Renal cortical epithelial cell (primary cell): ENCODE results near the gene SOCS2. TPM values are rescaled to one million over a fixed set of nuclear protein-coding genes. Genes with fewer than 3 reads are reported as not detected.
"Not testable (repeated sequence)": the region's sequence is repeated elsewhere in the genome, so short reads cannot be mapped to it uniquely, and the experiment has no call there.

Source experiments
- DNase-seq: peaks from one replicate; pipeline ENCODE4 v3.0.0-alpha.2; 2011; ENCODE audit warnings: low read depth
- total RNA-seq: library from RNA; depleted of rRNA; stranded (reverse); fragments of >200 nt; gene quantifications from 2 replicates; pipeline ENCODE4 v1.2.3, GENCODE V29; 2014

Gene SOCS2
- total RNA-seq, 1 donor from 2014 or later: 6.5 TPM

GRCh38 chr12:93593843-93594242 lies 21.4 kb downstream of the SOCS2 start:
- no peak for DNase-seq

- no peak for DNase-seq
Observed at GRCh38 chr12:93594766-93595311, 22.4 kb downstream of the SOCS2 start.

GRCh38 chr12:93595351-93595750 lies 22.9 kb downstream of the SOCS2 start:
- DNase-seq: no peak

- no peak for DNase-seq
Observed at GRCh38 chr12:93597608-93598007, 25.1 kb downstream of the SOCS2 start.

GRCh38 chr12:93599192-93599591 lies 26.7 kb downstream of the SOCS2 start:
- no peak for DNase-seq

- DNase-seq: no peak
Observed at GRCh38 chr12:93601591-93601990, 29.1 kb downstream of the SOCS2 start.

- no peak for DNase-seq
Observed at GRCh38 chr12:93602897-93603668, 30.6 kb downstream of the SOCS2 start.

- no peak for DNase-seq
Observed at GRCh38 chr12:93603762-93604161, 31.3 kb downstream of the SOCS2 start.

- no peak for DNase-seq
Observed at GRCh38 chr12:93608313-93608712, 35.8 kb downstream of the SOCS2 start.

GRCh38 chr12:93609281-93610192 lies 37.1 kb downstream of the SOCS2 start:
- DNase-seq: peak; percentile 29

- no peak for DNase-seq
Observed at GRCh38 chr12:93612776-93613175, 40.3 kb downstream of the SOCS2 start.

GRCh38 chr12:93614917-93615596 lies 42.6 kb downstream of the SOCS2 start:
- no peak for DNase-seq

GRCh38 chr12:93616584-93617101 lies 44.2 kb downstream of the SOCS2 start:
- DNase-seq: peak; percentile 99

GRCh38 chr12:93618891-93619410 lies 46.5 kb downstream of the SOCS2 start:
- no peak for DNase-seq

GRCh38 chr12:93621986-93622385 lies 49.5 kb downstream of the SOCS2 start:
- no peak for DNase-seq

- peak; percentile 52 for DNase-seq
Observed at GRCh38 chr12:93622485-93622884, 50.0 kb downstream of the SOCS2 start.

- DNase-seq: peak; percentile 98
Observed at GRCh38 chr12:93624595-93625294, 52.3 kb downstream of the SOCS2 start.

- not testable (repeated sequence) for DNase-seq
Observed at GRCh38 chr12:93625295-93625645, 52.8 kb downstream of the SOCS2 start.

- DNase-seq: no peak
Observed at GRCh38 chr12:93626160-93626559, 53.7 kb downstream of the SOCS2 start.
